IMR-90 (cell line): Measurements from ENCODE around the gene CD80. TPM values are rescaled to one million over a fixed set of nuclear protein-coding genes. Genes with fewer than 3 reads are reported as not detected.

ENCODE experiments used
- ATAC-seq: fragments of 200-7000 bp; cut with Tn5 transposase; 2 replicates; pipeline ENCODE4 v1.9.1; 2020; ENCODE audit warnings: low read depth, mild to moderate bottlenecking, moderate library complexity
- BruUV-seq: library from RNA; stranded (reverse); fragments of 400-500 nt; replicated peaks from 2 replicates; lab custom pipeline; 2021; lab: Mats Ljungman, UMichigan
- CTCF ChIA-PET: fragments of 300-600 bp; formaldehyde crosslinking; extraction: SDS; loops from one replicate; lab custom pipeline; 2021; ENCODE audit warnings: antibody characterized with exemption; lab: Yijun Ruan, JAX
- POLR2A ChIA-PET: fragments of 300-600 bp; sonication (Branson Sonifier 250); formaldehyde crosslinking; loops from one replicate; lab custom pipeline; 2022; ENCODE audit warnings: antibody characterized with exemption; ENCODE audit not compliant: unreplicated experiment; lab: Charles Lee
- DNase-seq: peaks from one replicate; pipeline ENCODE4 v3.0.0; 2013
- H2AFZ ChIP-seq: replicated peaks from 2 replicates; pipeline ENCODE3; 2013; ENCODE audit warnings: low read length, mild to moderate bottlenecking; ENCODE audit not compliant: poor library complexity
- H2AK5ac ChIP-seq: 2 replicates; pipeline ENCODE4 v1.6.1; 2013; ENCODE audit warnings: low read depth, low read length, inconsistent platforms
- H2AK9ac ChIP-seq: replicated peaks from 2 replicates; pipeline ENCODE3; 2013; ENCODE audit warnings: mild to moderate bottlenecking, low read depth, low read length, moderate library complexity; ENCODE audit not compliant: poor library complexity
- H2BK120ac ChIP-seq: 2 replicates; pipeline ENCODE4 v1.6.1; 2013; ENCODE audit warnings: low read depth, low read length, inconsistent platforms
- H2BK15ac ChIP-seq: 3 replicates; pipeline ENCODE4 v1.6.1; 2013; ENCODE audit warnings: low read depth, low read length, inconsistent platforms
- H2BK20ac ChIP-seq: 2 replicates; pipeline ENCODE4 v1.6.1; 2013; ENCODE audit warnings: low read depth, mild to moderate bottlenecking, inconsistent platforms, low read length, moderate library complexity
- H2BK5ac ChIP-seq: 2 replicates; pipeline ENCODE4 v1.6.1; 2013; ENCODE audit warnings: mild to moderate bottlenecking, low read depth, low read length, inconsistent platforms; ENCODE audit not compliant: poor library complexity, severe bottlenecking
- H3K14ac ChIP-seq: replicated peaks from 2 replicates; pipeline ENCODE4 v1.6.1; 2013; ENCODE audit warnings: low read depth, low read length, inconsistent platforms
- H3K18ac ChIP-seq: 2 replicates; pipeline ENCODE4 v1.6.1; 2013; ENCODE audit warnings: low read depth, low read length, control low read depth
- H3K23ac ChIP-seq: 2 replicates; pipeline ENCODE4 v1.6.1; 2013; ENCODE audit warnings: low read depth, low read length, inconsistent platforms
- H3K27ac ChIP-seq: 2 replicates; pipeline ENCODE4 v1.5.1; 2013; ENCODE audit warnings: mild to moderate bottlenecking, control low read depth, low read length; ENCODE audit not compliant: insufficient read depth
- H3K27me3 ChIP-seq: 2 replicates; pipeline ENCODE4 v1.6.1; 2013; ENCODE audit warnings: low read length; ENCODE audit not compliant: control insufficient read depth, insufficient read depth
- H3K36me3 ChIP-seq: 2 replicates; pipeline ENCODE4 v1.6.1; 2013; ENCODE audit warnings: low read length, mixed read lengths; ENCODE audit not compliant: control insufficient read depth, insufficient read depth
- H3K4ac ChIP-seq: 2 replicates; pipeline ENCODE4 v1.6.1; 2013; ENCODE audit warnings: low read depth, low read length, inconsistent platforms
- H3K4me1 ChIP-seq: 2 replicates; pipeline ENCODE4 v1.6.1; 2013; ENCODE audit warnings: low read length, mixed read lengths; ENCODE audit not compliant: control insufficient read depth, insufficient read depth
- H3K4me2 ChIP-seq: 2 replicates; pipeline ENCODE4 v1.6.1; 2013; ENCODE audit warnings: low read depth, mild to moderate bottlenecking, control low read depth, low read length, moderate library complexity
- H3K4me3 ChIP-seq: 2 replicates; pipeline ENCODE4 v1.5.1; 2013; ENCODE audit warnings: low read depth, mild to moderate bottlenecking, control low read depth, low read length, moderate library complexity; ENCODE audit not compliant: insufficient read depth
- H3K56ac ChIP-seq: 2 replicates; pipeline ENCODE4 v1.6.1; 2013; ENCODE audit warnings: low read length, inconsistent platforms; ENCODE audit not compliant: insufficient read depth; ENCODE audit errors: extremely low read depth
- H3K79me1 ChIP-seq, 2 experiments: 2 replicates each; pipeline ENCODE4 v1.6.1; 2013; ENCODE audit warnings: low read length in 2 of 2, inconsistent platforms in 1 of 2, low read depth in 1 of 2
- H3K9ac ChIP-seq: 2 replicates; pipeline ENCODE4 v1.6.1; 2013; ENCODE audit warnings: low read depth, low read length, control low read depth
- H3K9me1 ChIP-seq: 2 replicates; pipeline ENCODE4 v1.6.1; 2013; ENCODE audit warnings: low read length, inconsistent platforms; ENCODE audit not compliant: insufficient read depth
- H3K9me3 ChIP-seq: 2 replicates; pipeline ENCODE4 v1.6.1; 2013; ENCODE audit warnings: low read length; ENCODE audit not compliant: control insufficient read depth, insufficient read depth
- H4K20me1 ChIP-seq: 2 replicates; pipeline ENCODE4 v1.6.1; 2013; ENCODE audit warnings: low read length, inconsistent platforms; ENCODE audit not compliant: insufficient read depth
- H4K5ac ChIP-seq: 2 replicates; pipeline ENCODE4 v1.6.1; 2013; ENCODE audit warnings: mild to moderate bottlenecking, low read depth, low read length, control low read depth
- H4K8ac ChIP-seq, 2 experiments: 2 replicates each; pipeline ENCODE4 v1.6.1; 2013; ENCODE audit warnings: low read depth in 2 of 2, low read length in 2 of 2, control low read depth in 1 of 2, inconsistent platforms in 1 of 2
- H4K91ac ChIP-seq: 2 replicates; pipeline ENCODE4 v1.6.1; 2013; ENCODE audit warnings: low read depth, low read length, inconsistent platforms; ENCODE audit not compliant: insufficient read depth
- CHD1 ChIP-seq: IDR thresholded peaks from 2 replicates; pipeline ENCODE4 v1.6.1; 2012; ENCODE audit warnings: low read depth, low read length, improper control_type of control experiment
- ELK1 ChIP-seq: fragments of 150-350 bp; IDR thresholded peaks from 2 replicates; pipeline ENCODE4 v1.6.1; 2016; ENCODE audit warnings: low read depth, mild to moderate bottlenecking, low read length, moderate library complexity, borderline replicate concordance
- MAFK ChIP-seq: IDR thresholded peaks from 2 replicates; pipeline ENCODE4 v1.6.1; 2012; ENCODE audit warnings: low read depth, low read length, improper control_type of control experiment
- RAD21 ChIP-seq: IDR thresholded peaks from 2 replicates; pipeline ENCODE4 v1.6.1; 2012; ENCODE audit warnings: low read length, improper control_type of control experiment
- WGBS, 2 experiments: methylation state at CpG; one replicate each; pipeline versions ENCODE4 v1.1.5 to v1.1.7; 2013; ENCODE audit warnings: missing lambda C conversion rate in 2 of 2; ENCODE audit not compliant: insufficient read length in 1 of 2; ENCODE audit errors: extremely low coverage in 2 of 2; 5-methylcytosine and 5-hydroxymethylcytosine counted together
- dilution Hi-C: fragments of 300-500 bp; cut with HindIII; formaldehyde crosslinking; loops from one replicate; pipeline ENCODE4 v1.14.3; 2018; ENCODE audit warnings: low sequenced_read_pairs; ENCODE audit not compliant: unreplicated experiment
- in situ Hi-C: fragments of 300-500 bp; cut with MboI; formaldehyde crosslinking; loops from 3 replicates; pipeline ENCODE4 v1.14.3; 2019; ENCODE audit warnings: low sequenced_read_pairs, inconsistent platforms, mixed read lengths
- intact Hi-C: fragments of 100-400 bp; cut with micrococcal nuclease; formaldehyde crosslinking; loops from 2 replicates; pipeline ENCODE4 v1.10.0; 2022
- polyA plus RNA-seq, 3 experiments: library from polyadenylated mRNA; depleted of rRNA; stranded (reverse); fragments of >200 nt; gene quantifications; 2 replicates each; pipeline ENCODE4 v1.2.3, GENCODE V29; 2012; ENCODE audit warnings: low replicate concordance in 1 of 3
- total RNA-seq: library from RNA; depleted of rRNA; stranded (reverse); fragments of >200 nt; gene quantifications from 2 replicates; pipeline ENCODE4 v1.2.3, GENCODE V29; 2012

CD80 gene
- total and polyA plus RNA-seq, 2 of the 4 experiments (the other 2 are of a cell fraction), result not detected

DNA sequence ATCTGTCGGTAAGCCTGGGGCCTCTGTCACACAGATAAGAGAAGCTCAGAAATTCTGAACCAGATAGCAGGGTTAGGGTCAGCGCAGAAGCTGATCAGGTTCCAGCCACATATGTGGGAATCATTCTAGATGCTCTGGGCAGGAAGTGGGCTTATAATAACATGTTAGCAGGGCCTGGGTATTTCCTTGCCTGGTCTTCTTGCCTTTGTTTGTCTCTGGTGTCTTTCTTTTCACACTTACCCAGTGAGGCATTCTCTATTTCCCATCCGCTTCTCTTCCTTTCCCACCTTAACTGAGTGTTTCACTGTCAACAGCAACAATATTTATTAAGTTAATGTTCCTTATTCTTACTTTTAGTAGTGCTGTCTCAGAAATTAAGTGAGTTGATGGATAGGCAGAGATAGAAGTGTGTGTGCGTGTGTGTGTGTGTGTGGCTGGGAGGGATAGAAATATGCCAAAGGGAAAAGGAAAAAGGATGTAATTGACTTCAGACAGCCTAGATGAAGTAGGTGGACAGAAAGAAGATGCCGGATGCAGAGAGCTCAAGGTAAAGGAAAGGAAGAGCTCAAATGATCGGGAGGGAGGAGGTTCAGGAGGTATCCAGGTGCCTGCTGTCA is 40.3 kb upstream of the CD80 start:
- H3K4me3 ChIP-seq, result no peak overlapping the region
- no peak overlapping the region for H3K56ac ChIP-seq
- no peaks in the 10 kb centered on the region for H3K79me1 ChIP-seq
- H3K9me1 ChIP-seq, result no peaks in the 10 kb centered on the region
- peaks cover 17% of the 10 kb centered on the region for H3K27me3 ChIP-seq
- WGBS, 2 experiments, result no CpG with 5 or more reads among the region's 6 CpGs
- no TSS peak for BruUV-seq
- no peak overlapping the region for H3K9ac ChIP-seq
- no peak overlapping the region for H3K18ac ChIP-seq
- TF ChIP-seq RAD21, result no peak
- no peak for TF ChIP-seq CHD1
- no peak for TF ChIP-seq MAFK
- no peak for TF ChIP-seq ELK1
- no peak overlapping the region for H3K27ac ChIP-seq
- no peak overlapping the region for H2BK15ac ChIP-seq
- H2BK120ac ChIP-seq, result no peak overlapping the region
- no peak overlapping the region for H2BK20ac ChIP-seq
- H3K23ac ChIP-seq, result no peak overlapping the region
- H3K14ac ChIP-seq, result no peak overlapping the region
- dilution Hi-C loops (no loop called here), intact Hi-C loops (no loop called here), in situ Hi-C loops (loop anchor here (25.0 kb wide), 1 partner anchor 712 kb away; no protein-coding TSS in a partner anchor)
- ATAC-seq, result no peak
- CTCF ChIA-PET, result no interaction called here
- H2AK9ac ChIP-seq, result no peak overlapping the region
- no peaks in the 10 kb centered on the region for H3K4me1 ChIP-seq
- no peak overlapping the region for H3K4me2 ChIP-seq
- DNase-seq, result no peak
- H2AK5ac ChIP-seq, result no peak overlapping the region
- H3K9me3 ChIP-seq, result no peaks in the 10 kb centered on the region
- H2BK5ac ChIP-seq, result no peak overlapping the region
- H4K20me1 ChIP-seq, result no peaks in the 10 kb centered on the region
- H4K91ac ChIP-seq, result no peak overlapping the region
- H2AFZ ChIP-seq, result no peak overlapping the region
- no peaks in the 10 kb centered on the region for H3K36me3 ChIP-seq
- no peak overlapping the region for H4K5ac ChIP-seq
- H3K4ac ChIP-seq, result no peak overlapping the region
- H4K8ac ChIP-seq, result no peak overlapping the region
- POLR2A ChIA-PET, result no interaction called here
